Activated T-helper 1 cell treated with Interleukin-2 at 50 U/mL for 16 hours (primary cell): ENCODE measurements around the gene TBC1D22A.
"Not testable (repeated sequence)": the region's sequence is repeated elsewhere in the genome, so short reads cannot be mapped to it uniquely, and the experiment has no call there.

Experiments used
- DNase-seq: peaks from one replicate; pipeline ENCODE4 v3.0.0-alpha.2; 2020; ENCODE audit warnings: low read depth

TBC1D22A gene

GRCh38 chr22:46972901-46973831 is 210.7 kb downstream of the TBC1D22A start:
- no peak for DNase-seq

GRCh38 chr22:46974077-46974476 is 211.6 kb downstream of the TBC1D22A start:
- DNase-seq, result no peak

GRCh38 chr22:46974631-46975585 is 212.5 kb downstream of the TBC1D22A start:
- DNase-seq, result no peak

- no peak for DNase-seq
Observed at GRCh38 chr22:46976143-46976542, 213.7 kb downstream of the TBC1D22A start.

GRCh38 chr22:46976598-46976997 is 214.1 kb downstream of the TBC1D22A start:
- DNase-seq, result no peak

DNA sequence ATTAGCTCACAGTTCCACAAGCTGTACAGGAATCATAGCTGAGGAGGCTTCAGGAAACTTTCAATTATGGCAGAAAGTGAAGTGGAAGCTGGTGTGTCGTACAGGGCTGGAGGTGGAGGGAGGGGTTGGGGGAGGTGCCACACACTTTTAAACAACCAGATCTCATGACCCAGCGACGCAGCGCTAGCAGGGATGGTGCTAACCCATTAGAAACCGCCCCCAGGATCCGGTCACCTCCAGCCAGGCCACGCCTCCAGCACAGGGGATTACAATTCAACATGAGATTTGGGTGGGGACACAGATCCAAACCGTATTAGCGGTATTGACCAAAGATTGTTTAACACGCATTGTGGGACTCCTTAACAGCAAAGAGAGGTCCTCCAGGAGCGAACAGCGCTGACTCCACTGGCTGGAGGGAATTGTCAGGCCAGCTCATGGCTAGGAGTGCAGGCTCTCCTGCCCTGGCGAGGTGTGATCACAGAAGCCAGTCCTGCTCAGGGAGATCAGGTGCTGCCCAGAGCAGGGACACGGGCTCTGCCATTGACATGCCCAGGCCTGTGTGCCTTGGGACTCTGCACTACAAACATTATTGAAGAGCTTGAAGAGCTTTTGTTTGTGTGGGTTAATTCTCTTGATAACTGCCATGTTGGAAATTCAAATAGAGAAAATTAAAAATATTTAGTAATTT is 215.3 kb downstream of the TBC1D22A start:
- no peak for DNase-seq

- DNase-seq, result not testable (repeated sequence)
Observed at GRCh38 chr22:46978668-46979067, 216.2 kb downstream of the TBC1D22A start.

DNA sequence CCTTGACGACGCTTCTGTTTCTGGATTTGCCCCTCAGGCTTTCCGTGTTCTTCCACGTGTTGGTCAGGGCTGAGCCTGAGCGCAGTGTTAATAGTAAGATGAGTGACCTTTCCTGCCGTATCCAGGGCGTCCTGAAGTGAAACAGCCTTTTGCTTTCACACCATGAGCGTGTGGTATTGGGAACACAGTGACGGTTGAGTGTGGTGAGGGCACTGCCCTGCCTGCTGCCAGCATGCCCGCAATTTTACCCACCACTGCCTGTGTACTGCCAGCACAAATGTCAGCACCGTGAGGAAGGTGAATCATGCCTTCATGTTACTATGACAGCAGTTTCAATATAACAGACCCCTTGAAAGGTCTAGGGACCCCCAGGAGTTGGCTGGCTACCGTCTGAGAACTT is 217.1 kb downstream of the TBC1D22A start:
- DNase-seq, result no peak

DNA sequence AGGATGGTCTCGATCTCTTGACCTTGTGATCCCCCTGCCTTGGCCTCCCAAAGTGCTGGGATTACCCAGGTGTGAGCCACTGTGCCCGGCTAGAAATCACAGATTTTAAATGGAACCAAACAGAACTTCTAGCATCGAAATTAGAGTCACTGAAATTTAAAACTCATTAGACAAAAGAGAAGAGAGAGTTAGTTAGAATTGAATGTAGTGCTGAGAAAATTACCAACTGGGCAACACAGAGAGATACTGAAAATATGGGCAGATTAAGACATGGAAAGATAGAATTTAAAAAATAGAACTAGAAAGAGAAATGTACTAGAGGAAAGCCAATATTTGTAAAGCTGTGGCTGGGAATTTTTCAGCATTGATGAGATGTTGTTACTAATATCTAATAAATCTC is 217.9 kb downstream of the TBC1D22A start:
- DNase-seq, result no peak

GRCh38 chr22:46982635-46983034 is 220.2 kb downstream of the TBC1D22A start:
- no peak for DNase-seq

GRCh38 chr22:46983046-46983445 is 220.6 kb downstream of the TBC1D22A start:
- DNase-seq, result no peak

DNA sequence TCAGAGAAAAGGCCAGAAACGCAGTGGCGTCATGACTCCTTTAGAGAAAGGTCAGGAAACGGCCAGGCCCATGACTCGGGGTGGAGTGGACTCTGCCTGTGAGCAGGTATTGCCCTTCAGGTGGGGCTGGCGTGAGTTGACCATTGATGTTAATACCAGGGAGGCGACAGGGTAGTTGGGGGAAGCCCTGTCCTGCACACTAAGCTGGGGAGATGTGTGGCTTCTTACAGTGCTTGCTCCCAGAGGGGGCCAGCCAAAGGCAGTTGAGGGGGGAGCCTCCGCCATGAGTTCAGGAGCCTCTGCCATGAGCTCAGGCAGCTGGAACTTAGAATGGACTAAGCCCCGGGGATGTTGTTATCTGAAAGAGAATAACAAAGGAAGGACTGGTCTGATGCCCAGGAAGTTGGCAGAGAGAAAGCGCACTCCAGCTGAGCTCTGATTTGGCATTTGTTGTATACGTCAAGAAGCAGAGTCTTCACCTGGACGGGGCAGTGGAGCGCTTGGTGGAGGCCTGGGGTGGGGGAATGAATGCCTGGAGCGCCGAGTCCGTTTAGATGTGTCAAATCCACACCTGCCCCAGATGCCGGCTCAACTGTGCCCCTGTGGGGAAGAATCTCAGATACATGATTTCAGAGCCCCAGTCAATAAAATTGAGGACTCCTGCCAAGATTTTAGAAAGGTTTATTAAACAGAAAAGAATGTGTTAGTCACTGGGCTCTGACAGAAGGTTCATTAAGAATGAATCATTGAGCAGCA is 222.5 kb downstream of the TBC1D22A start:
- DNase-seq, result no peak

DNA sequence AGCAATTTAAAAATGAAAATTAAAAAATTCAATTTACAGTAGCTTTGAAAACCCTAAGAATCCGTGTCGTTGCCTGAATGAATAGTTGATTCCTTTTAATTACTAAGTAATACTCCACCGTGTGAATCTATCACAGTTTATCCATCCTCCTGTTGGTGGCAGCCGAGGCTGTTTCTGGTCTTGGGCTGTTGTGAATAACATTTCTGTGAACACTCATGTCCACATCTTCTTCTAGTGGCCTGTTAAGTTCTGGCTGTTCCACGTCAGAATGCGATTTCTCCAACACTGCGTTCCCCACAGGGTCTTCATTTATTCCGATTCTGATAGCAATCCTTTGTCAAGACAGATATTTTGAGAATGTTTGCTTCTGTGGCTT is 223.0 kb downstream of the TBC1D22A start:
- no peak for DNase-seq

GRCh38 chr22:46986788-46987187 is 224.3 kb downstream of the TBC1D22A start:
- DNase-seq, result no peak

GRCh38 chr22:46990937-46991550 is 228.6 kb downstream of the TBC1D22A start:
- no peak for DNase-seq

GRCh38 chr22:46991666-46992065 is 229.2 kb downstream of the TBC1D22A start:
- DNase-seq, result no peak

DNA sequence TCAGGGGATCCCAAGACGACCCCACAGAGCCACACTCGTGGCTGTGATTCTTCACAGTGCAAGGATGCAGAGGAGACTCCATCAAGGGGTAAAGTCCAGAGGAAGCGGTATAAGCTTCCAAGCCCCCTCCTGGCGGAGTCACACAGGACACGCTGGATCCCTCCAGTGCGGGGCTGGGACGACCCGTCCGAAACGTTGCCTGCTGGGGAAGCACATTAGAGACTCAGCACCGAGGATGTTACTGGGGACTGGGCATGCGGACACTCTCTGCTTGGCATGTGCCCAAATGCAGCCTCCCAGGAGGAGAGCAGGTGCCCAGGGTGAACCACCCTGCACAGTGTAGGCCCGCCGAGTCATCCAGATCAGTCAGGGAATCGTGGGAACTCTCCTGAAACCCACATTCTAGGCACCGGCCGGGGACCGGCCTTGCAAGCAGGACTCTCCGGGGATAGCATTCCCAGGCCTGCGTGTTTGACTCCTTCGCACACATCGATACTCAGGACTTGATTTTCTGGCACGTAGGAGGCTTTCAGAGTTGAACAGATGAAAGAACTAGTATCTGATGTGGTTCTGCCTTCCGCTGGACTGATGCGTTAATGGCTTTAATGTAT is 229.8 kb downstream of the TBC1D22A start:
- no peak for DNase-seq

DNA sequence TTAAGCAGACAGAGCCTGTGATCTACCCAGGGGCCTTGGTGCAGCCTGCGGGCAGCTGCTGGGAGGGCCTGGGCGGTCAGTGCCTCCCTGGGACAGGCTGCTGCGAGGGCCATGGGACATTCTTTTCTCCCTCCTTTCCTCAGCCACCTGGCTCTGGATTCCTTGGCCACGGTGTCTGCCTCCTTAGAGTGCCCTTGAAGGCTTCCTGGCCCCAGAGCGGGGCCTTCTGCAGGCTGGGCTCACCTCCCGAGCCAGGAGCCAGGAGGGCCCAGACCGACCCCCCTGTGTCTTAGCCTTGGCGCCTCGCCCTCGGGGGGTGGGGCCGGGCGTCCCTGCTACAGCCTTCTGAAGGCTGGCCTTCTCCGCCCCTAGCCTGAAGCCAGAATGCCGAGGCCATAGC is 231.2 kb downstream of the TBC1D22A start:
- DNase-seq, result no peak

DNA sequence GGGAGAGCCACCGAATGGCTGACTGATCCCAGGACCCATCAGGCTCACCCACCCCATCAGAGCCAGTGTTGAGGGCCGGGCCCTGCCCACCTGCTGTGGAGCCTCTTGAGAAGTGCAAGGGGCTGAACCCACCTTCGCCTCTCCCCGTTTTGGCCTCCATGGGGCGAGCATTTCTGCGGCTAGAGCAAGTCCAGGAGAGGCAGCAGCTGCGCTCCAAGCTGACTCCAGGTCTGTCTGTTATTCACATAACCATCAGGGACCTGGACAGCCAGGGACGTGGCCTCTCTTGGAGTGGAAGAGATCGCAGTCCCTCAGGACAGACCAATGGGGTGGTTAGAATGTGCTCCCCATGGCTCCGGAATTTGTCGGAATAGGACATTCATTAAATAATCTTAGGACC is 231.8 kb downstream of the TBC1D22A start:
- no peak for DNase-seq

DNA sequence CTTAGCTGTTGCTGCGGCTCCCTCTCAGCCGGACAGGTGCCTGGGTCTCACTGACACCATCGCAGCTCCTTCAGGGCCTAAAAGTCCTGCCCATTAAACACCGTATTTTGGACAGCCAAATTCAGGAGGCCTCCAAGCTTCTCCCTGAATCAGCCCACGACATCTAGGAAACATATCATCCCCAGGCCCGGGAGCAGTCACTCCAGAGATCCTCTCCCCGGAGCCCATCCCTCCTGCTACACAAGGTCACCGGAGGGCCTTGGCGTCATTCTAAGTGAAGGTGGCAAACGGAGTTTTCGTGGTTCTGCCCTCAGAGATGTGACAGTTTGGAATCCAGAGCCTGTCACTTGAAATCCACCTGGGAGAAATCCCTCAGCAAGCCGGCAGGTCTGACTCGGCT is 232.5 kb downstream of the TBC1D22A start:
- no peak for DNase-seq
